Measurements from ENCODE around the gene HPS1.

Gene HPS1

GRCh38 chr10:98463976-98464754, 17.4 kb upstream of the HPS1 start:
- no peak for DNase-seq

GRCh38 chr10:98463016-98463415, 16.3 kb upstream of the HPS1 start:
- no peak for DNase-seq

- DNase-seq: no peak
Observed at GRCh38 chr10:98461500-98461842, 14.7 kb upstream of the HPS1 start.

GRCh38 chr10:98460837-98461499, 14.2 kb upstream of the HPS1 start:
- no peak for DNase-seq

- no peak for DNase-seq
Observed at GRCh38 chr10:98458809-98459784, 12.4 kb upstream of the HPS1 start.

- no peak for DNase-seq
Observed at GRCh38 chr10:98457721-98458120, 11.0 kb upstream of the HPS1 start.

GRCh38 chr10:98456686-98457482, 10.1 kb upstream of the HPS1 start:
- DNase-seq: no peak

GRCh38 chr10:98456043-98456570, 9.4 kb upstream of the HPS1 start:
- DNase-seq: no peak

- no peak for DNase-seq
Observed at GRCh38 chr10:98453729-98454128, 7.0 kb upstream of the HPS1 start.

GRCh38 chr10:98450618-98451017, 3.9 kb upstream of the HPS1 start:
- no peak for DNase-seq

- DNase-seq: no peak
Observed at GRCh38 chr10:98449287-98449686, 2.6 kb upstream of the HPS1 start.

- no peak for DNase-seq
Observed at GRCh38 chr10:98446151-98446660, 529 bp downstream of the HPS1 start.

GRCh38 chr10:98445200-98445812, 1.4 kb downstream of the HPS1 start:
- no peak for DNase-seq

- DNase-seq: peak; percentile 88
Observed at GRCh38 chr10:98444314-98445006, 2.3 kb downstream of the HPS1 start.

GRCh38 chr10:98438715-98439114, 8.0 kb downstream of the HPS1 start:
- no peak for DNase-seq

GRCh38 chr10:98436704-98437103, 10.0 kb downstream of the HPS1 start:
- DNase-seq: no peak

GRCh38 chr10:98435178-98435577, 11.6 kb downstream of the HPS1 start:
- DNase-seq: no peak

- DNase-seq: no peak
Observed at GRCh38 chr10:98433881-98434732, 12.6 kb downstream of the HPS1 start.

- DNase-seq: no peak
Observed at GRCh38 chr10:98433371-98433770, 13.4 kb downstream of the HPS1 start.

- no peak for DNase-seq
Observed at GRCh38 chr10:98432330-98432729, 14.4 kb downstream of the HPS1 start.

All from NCI-H82 (cell line).